ENCODE measurements around the gene ERICH6. TPM values are rescaled to one million over a fixed set of nuclear protein-coding genes. Genes with fewer than 3 reads are reported as not detected.

The ERICH6 gene
- total RNA-seq, 1 experiment from 2014 or later, result 0.28 TPM

- Histone ChIP-seq H3K9me3 (ENCODE audit: control insufficient read depth, insufficient read depth, low read depth, low read length) (no peaks in the 10 kb centered on the region), H3K4me1 (ENCODE audit: control insufficient read depth, insufficient read depth, low read length) (peaks cover 3% of the 10 kb centered on the region; the same call in 1 of the 2 replicates), H3K27ac (ENCODE audit: low read length) (no peak overlapping the region), H3K36me3 (ENCODE audit: control insufficient read depth, insufficient read depth, low read length) (no peaks in the 10 kb centered on the region), H3K4me3 (ENCODE audit: low read depth in 2 of 2, low read length in 2 of 2) (no peak overlapping the region), H3K27me3 (ENCODE audit: control insufficient read depth, insufficient read depth, low read length) (no peaks in the 10 kb centered on the region)
- POLR2A ChIA-PET, result no interaction called here
- CTCF ChIA-PET, result no interaction called here
- in situ Hi-C loops (cut with HindIII; ENCODE audit: low pct_unique_long_range_greater_than_20kb, low sequenced_read_pairs), result no loop called here
- intact Hi-C loops (cut with micrococcal nuclease; ENCODE audit: unreplicated experiment), result loop anchor here (10.0 kb wide), 1 partner anchor 55 kb away; no protein-coding TSS in a partner anchor
- no TSS peak for BruUV-seq (replicated peaks)
- no peak for ATAC-seq
- TF ChIP-seq POLR2AphosphoS5 (IDR thresholded peaks at IDR 0.05; ENCODE audit: low read depth, low read length) (no peak), SIN3A (IDR thresholded peaks at IDR 0.05; ENCODE audit: borderline replicate concordance, insufficient read depth, low read depth, low read length) (no peak), REST (IDR thresholded peaks at IDR 0.05; ENCODE audit: insufficient read depth in 1 of 2, low read depth in 2 of 2, low read length in 1 of 2) (no peak), CTCF (IDR thresholded peaks at IDR 0.05) (no peak), TCF7L2 (IDR thresholded peaks at IDR 0.05; ENCODE audit: low read depth, low read length) (no peak)
- no peak for DNase-seq (ENCODE audit: low read depth, low spot score)
Observed at GRCh38 chr3:150739877-150740645, 36.3 kb upstream of the ERICH6 start.

- H3K27ac ChIP-seq (ENCODE audit: low read length), result no peak overlapping the region
- no peaks in the 10 kb centered on the region for H3K4me1 ChIP-seq (ENCODE audit: control insufficient read depth, insufficient read depth, low read length)
- POLR2A ChIA-PET, result no interaction called here
- no TSS peak for BruUV-seq (replicated peaks)
- TF ChIP-seq REST (IDR thresholded peaks at IDR 0.05; ENCODE audit: insufficient read depth in 1 of 2, low read depth in 2 of 2, low read length in 1 of 2) (no peak), POLR2AphosphoS5 (IDR thresholded peaks at IDR 0.05; ENCODE audit: low read depth, low read length) (no peak), SIN3A (IDR thresholded peaks at IDR 0.05; ENCODE audit: borderline replicate concordance, insufficient read depth, low read depth, low read length) (no peak), CTCF (IDR thresholded peaks at IDR 0.05) (no peak)
- no peak overlapping the region for H3K4me3 ChIP-seq (ENCODE audit: low read depth in 2 of 2, low read length in 2 of 2)
- H3K36me3 ChIP-seq (ENCODE audit: control insufficient read depth, insufficient read depth, low read length), result no peaks in the 10 kb centered on the region
- CTCF ChIA-PET, result no interaction called here
- no peaks in the 10 kb centered on the region for H3K9me3 ChIP-seq (ENCODE audit: control insufficient read depth, insufficient read depth, low read depth, low read length)
- DNase-seq (ENCODE audit: low read depth, low spot score) (no peak), ATAC-seq (no peak)
- intact Hi-C loops (cut with micrococcal nuclease; ENCODE audit: unreplicated experiment) (no loop called here), in situ Hi-C loops (cut with HindIII; ENCODE audit: low pct_unique_long_range_greater_than_20kb, low sequenced_read_pairs) (no loop called here)
- no peaks in the 10 kb centered on the region for H3K27me3 ChIP-seq (ENCODE audit: control insufficient read depth, insufficient read depth, low read length)
Observed at GRCh38 chr3:150739200-150739863, 35.6 kb upstream of the ERICH6 start.
